Endothelial cell of umbilical vein (primary cell): ENCODE data around the gene GJC3. TPM values are rescaled to one million over a fixed set of nuclear protein-coding genes. Genes with fewer than 3 reads are reported as not detected.

Experiments
- BruUV-seq: library from RNA; stranded (reverse); fragments of 400-500 nt; replicated peaks from 2 replicates; lab custom pipeline; 2021; lab: Mats Ljungman, UMichigan
- CTCF ChIA-PET: fragments of 300-600, 350-600 bp; sonication (Branson Sonifier 250); formaldehyde crosslinking; loops from one replicate; lab custom pipeline; 2021; ENCODE audit warnings: antibody characterized with exemption, inconsistent platforms; lab: Charles Lee
- POLR2A ChIA-PET: fragments of 300-600, 350-600 bp; sonication (Branson Sonifier 250); formaldehyde crosslinking; loops from one replicate; lab custom pipeline; 2021; ENCODE audit warnings: antibody characterized with exemption, inconsistent platforms; lab: Charles Lee
- DNase-seq: peaks from one replicate; pipeline ENCODE4 v3.0.0-alpha.2; 2011; ENCODE audit warnings: low read depth, low spot score
- FAIRE-seq: peaks from 2 replicates; lab custom pipeline; 2011; peaks lifted over from hg19 to GRCh38; lab: Jason Lieb, UNC
- H2AFZ ChIP-seq: 2 replicates; pipeline ENCODE4 v1.6.0; 2012; ENCODE audit warnings: low read depth, low read length, control low read depth, inconsistent platforms
- H3K27ac ChIP-seq: 2 replicates; pipeline ENCODE4 v1.5.1; 2011; ENCODE audit warnings: low read depth, mild to moderate bottlenecking, control low read depth, low read length, moderate library complexity; ENCODE audit not compliant: insufficient read depth
- H3K27me3 ChIP-seq, 2 experiments: 2 replicates each; pipeline versions ENCODE4 v1.6.0 to v1.6.1; 2011; ENCODE audit warnings: low read length in 2 of 2, mixed read lengths in 1 of 2; ENCODE audit not compliant: control insufficient read depth in 2 of 2, insufficient read depth in 2 of 2
- H3K36me3 ChIP-seq, 2 experiments: 2 replicates in 1 of 2; 3 replicates in 1 of 2; pipeline ENCODE4 v1.5.1; 2011; ENCODE audit warnings: low read length in 2 of 2, mild to moderate bottlenecking in 1 of 2, moderate library complexity in 1 of 2; ENCODE audit not compliant: control insufficient read depth in 2 of 2, insufficient read depth in 2 of 2; ENCODE audit errors: extremely low read depth in 1 of 2
- H3K4me1 ChIP-seq: 3 replicates; pipeline ENCODE4 v1.5.1; 2011; ENCODE audit warnings: mild to moderate bottlenecking, low read length; ENCODE audit not compliant: control insufficient read depth, insufficient read depth; ENCODE audit errors: extremely low read depth
- H3K4me2 ChIP-seq: 2 replicates; pipeline ENCODE4 v1.6.1; 2011; ENCODE audit warnings: low read length, control low read depth, mixed read lengths; ENCODE audit not compliant: insufficient read depth
- H3K4me3 ChIP-seq, 3 experiments: fragments of 200-600 bp in 1 of 3; sonication (generic), shearing (Covaris generic) in 1 of 3; replicated peaks in 1 of 3; 2 replicates each; pipeline ENCODE4 v1.5.1; 2011 to 2016; ENCODE audit warnings: control low read depth in 3 of 3, low read length in 3 of 3, mild to moderate bottlenecking in 2 of 3, inconsistent platforms in 1 of 3, low read depth in 1 of 3, moderate library complexity in 1 of 3; ENCODE audit not compliant: insufficient read depth in 1 of 3
- H3K79me2 ChIP-seq: 2 replicates; pipeline ENCODE4 v1.6.0; 2012; ENCODE audit warnings: low read length, inconsistent platforms; ENCODE audit not compliant: control insufficient read depth, insufficient read depth
- H3K9ac ChIP-seq: replicated peaks from 2 replicates; pipeline ENCODE3; 2011; ENCODE audit warnings: low read length, control low read depth; ENCODE audit not compliant: insufficient read depth; ENCODE audit errors: extremely low read depth
- H3K9me1 ChIP-seq: replicated peaks from 3 replicates; pipeline ENCODE4 v1.6.0; 2011; ENCODE audit warnings: mild to moderate bottlenecking, low read length; ENCODE audit not compliant: control insufficient read depth, insufficient read depth; ENCODE audit errors: extremely low read depth
- H3K9me3 ChIP-seq: replicated peaks from 2 replicates; pipeline ENCODE4 v1.5.1; 2012; ENCODE audit warnings: low read length, inconsistent platforms; ENCODE audit not compliant: control insufficient read depth, insufficient read depth
- H4K20me1 ChIP-seq: replicated peaks from 2 replicates; pipeline ENCODE3; 2011; ENCODE audit warnings: mild to moderate bottlenecking, low read length; ENCODE audit not compliant: control insufficient read depth, insufficient read depth; ENCODE audit errors: extremely low read depth
- GATA2 ChIP-seq: IDR thresholded peaks from 2 replicates; pipeline ENCODE4 v1.7.0; 2011; ENCODE audit warnings: low read depth, mild to moderate bottlenecking, moderate library complexity, mixed read lengths, low read length; ENCODE audit not compliant: insufficient read length, insufficient read depth
- dilution Hi-C: fragments of 300-500 bp; cut with MboI; formaldehyde crosslinking; loops from one replicate; pipeline ENCODE4 v1.15.0; 2019; ENCODE audit warnings: low sequenced_read_pairs; ENCODE audit not compliant: extremely low pct_ligation_motif_present
- intact Hi-C: fragments of 100-400 bp; cut with micrococcal nuclease; formaldehyde crosslinking; loops from one replicate; pipeline ENCODE4 v1.10.0; 2022
- polyA plus RNA-seq, 4 experiments: library from polyadenylated mRNA; depleted of rRNA in 3 of 4; stranded (reverse) in 3 of 4; unstranded in 1 of 4; fragments of >200 nt; gene quantifications; 2 replicates each; pipeline versions ENCODE4 v1.2.1 to v1.2.3, GENCODE V29; 2011 to 2012; ENCODE audit warnings: missing spikeins in 1 of 4
- small RNA-seq: library from RNA; depleted of rRNA; stranded (forward); fragments of <200 nt; gene quantifications from one replicate; pipeline ENCODE3, GENCODE V24; 2012; ENCODE audit warnings: low replicate concordance, low read depth; ENCODE audit not compliant: insufficient read depth, insufficient read length
- total RNA-seq: library from RNA; stranded (reverse); gene quantifications from 2 replicates; pipeline ENCODE4 v1.2.3, GENCODE V29; 2021
- TF ChIP-seq, protein P1 (sequence below): IDR thresholded peaks from 2 replicates; pipeline ENCODE4 v1.6.1; 2011; ENCODE audit not compliant: insufficient read depth, insufficient read length
- TF ChIP-seq, protein P2 (sequence below), 2 donors: IDR thresholded peaks; 1 replicate in 1 of 2; 2 replicates in 1 of 2; pipeline ENCODE4 v1.5.1; 2011; ENCODE audit warnings: low read length in 2 of 2, mild to moderate bottlenecking in 2 of 2, moderate library complexity in 2 of 2, control low read depth in 1 of 2, inconsistent platforms in 1 of 2, low read depth in 1 of 2; ENCODE audit not compliant: insufficient read depth in 1 of 2; ENCODE audit errors: extremely low read depth in 1 of 2

Gene GJC3
- total and polyA plus RNA-seq, 2 donors (not counting 3 experiments of a cell fraction or from before 2014, with no cell fraction given): 0.28 TPM; not detected in 1

DNA sequence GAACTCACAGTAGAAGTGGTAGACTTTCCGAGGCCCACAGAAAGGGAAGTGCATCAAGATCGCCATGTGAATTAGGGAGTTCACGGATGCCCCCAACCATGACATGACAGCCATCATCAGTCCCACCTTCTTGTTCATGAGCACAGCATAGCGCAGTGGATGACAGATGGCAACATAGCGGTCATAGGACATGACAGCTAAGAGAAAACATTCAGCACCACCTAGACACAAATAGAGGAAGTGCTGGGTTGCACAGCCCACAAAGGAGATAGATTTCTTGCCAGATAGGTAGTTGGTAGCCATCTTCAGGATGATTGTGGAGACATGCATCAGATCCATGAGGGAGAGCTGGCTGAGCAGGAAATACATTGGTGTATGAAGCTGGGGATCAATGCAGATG lies 52.9 kb downstream of the GJC3 start:
- Histone ChIP-seq H3K9ac (no peak overlapping the region), H3K36me3 (no peaks in the 10 kb centered on the region), H3K4me3 (no peak overlapping the region), H3K27ac (no peak overlapping the region), H3K9me3 (no peaks in the 10 kb centered on the region), H3K4me1 (no peaks in the 10 kb centered on the region), H3K9me1 (no peaks in the 10 kb centered on the region), H3K27me3 (no peaks in the 10 kb centered on the region), H3K4me2 (no peak overlapping the region), H2AFZ (no peak overlapping the region), H4K20me1 (no peaks in the 10 kb centered on the region), H3K79me2 (no peaks in the 10 kb centered on the region)
- FAIRE-seq: no peak
- BruUV-seq: no TSS peak
- CTCF ChIA-PET: no interaction called here
- intact Hi-C loops (no loop called here), dilution Hi-C loops (no loop called here)
- TF ChIP-seq, protein P1, sequence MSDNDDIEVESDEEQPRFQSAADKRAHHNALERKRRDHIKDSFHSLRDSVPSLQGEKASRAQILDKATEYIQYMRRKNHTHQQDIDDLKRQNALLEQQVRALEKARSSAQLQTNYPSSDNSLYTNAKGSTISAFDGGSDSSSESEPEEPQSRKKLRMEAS: no peak
- TF ChIP-seq, protein P2, sequence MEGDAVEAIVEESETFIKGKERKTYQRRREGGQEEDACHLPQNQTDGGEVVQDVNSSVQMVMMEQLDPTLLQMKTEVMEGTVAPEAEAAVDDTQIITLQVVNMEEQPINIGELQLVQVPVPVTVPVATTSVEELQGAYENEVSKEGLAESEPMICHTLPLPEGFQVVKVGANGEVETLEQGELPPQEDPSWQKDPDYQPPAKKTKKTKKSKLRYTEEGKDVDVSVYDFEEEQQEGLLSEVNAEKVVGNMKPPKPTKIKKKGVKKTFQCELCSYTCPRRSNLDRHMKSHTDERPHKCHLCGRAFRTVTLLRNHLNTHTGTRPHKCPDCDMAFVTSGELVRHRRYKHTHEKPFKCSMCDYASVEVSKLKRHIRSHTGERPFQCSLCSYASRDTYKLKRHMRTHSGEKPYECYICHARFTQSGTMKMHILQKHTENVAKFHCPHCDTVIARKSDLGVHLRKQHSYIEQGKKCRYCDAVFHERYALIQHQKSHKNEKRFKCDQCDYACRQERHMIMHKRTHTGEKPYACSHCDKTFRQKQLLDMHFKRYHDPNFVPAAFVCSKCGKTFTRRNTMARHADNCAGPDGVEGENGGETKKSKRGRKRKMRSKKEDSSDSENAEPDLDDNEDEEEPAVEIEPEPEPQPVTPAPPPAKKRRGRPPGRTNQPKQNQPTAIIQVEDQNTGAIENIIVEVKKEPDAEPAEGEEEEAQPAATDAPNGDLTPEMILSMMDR (IDR thresholded peaks at IDR 0.05; ENCODE audit: extremely low read depth in 1 of 2, insufficient read depth in 1 of 2, low read depth in 1 of 2, low read length in 2 of 2): no peak
- no peak for TF ChIP-seq GATA2
- POLR2A ChIA-PET: interaction anchor here (0.6 kb wide), 1 partner anchor 45 kb away, joined by 3 read pairs; no protein-coding TSS in a partner anchor
- DNase-seq: no peak

Small RNA genes lying within 50 kb of the gene (small RNA-seq; reads per million reads assigned to genes)
- not detected for gene RF00019
- gene RF00561: not detected

Other genes with a start within 250 kb of the GJC3 start
- gene CYP3A5, start 249.6 kb downstream of the GJC3 start, total RNA-seq: not detected in 2 replicates
- gene CYP3A5, start 249.6 kb downstream of the GJC3 start, polyA plus RNA-seq: not detected in 2 replicates
- not detected in 2 replicates for gene CYP3A7, start 194.4 kb downstream of the GJC3 start, total RNA-seq
- gene CYP3A7, start 194.4 kb downstream of the GJC3 start, polyA plus RNA-seq: not detected in 2 replicates
- gene CYP3A4, start 145.4 kb downstream of the GJC3 start, total RNA-seq: not detected in 2 replicates
- gene CYP3A4, start 145.4 kb downstream of the GJC3 start, polyA plus RNA-seq: not detected in 2 replicates
- gene CYP3A43, start 101.6 kb downstream of the GJC3 start, total RNA-seq: not detected in 2 replicates
- not detected in 2 replicates for gene CYP3A43, start 101.6 kb downstream of the GJC3 start, polyA plus RNA-seq
- 0.51 TPM in 1 of 2 replicates, not detected in the other for gene OR2AE1, start 52.6 kb downstream of the GJC3 start, total RNA-seq
- 0.13 and 0.18 TPM in 2 replicates for gene OR2AE1, start 52.6 kb downstream of the GJC3 start, polyA plus RNA-seq
- gene TRIM4, start 10.1 kb downstream of the GJC3 start, total RNA-seq: 19.1 and 22.1 TPM in 2 replicates
- gene TRIM4, start 10.1 kb downstream of the GJC3 start, polyA plus RNA-seq: 10.3 and 13.0 TPM in 2 replicates
- not detected in 2 replicates for gene AZGP1, start 46.4 kb upstream of the GJC3 start, total RNA-seq
- gene AZGP1, start 46.4 kb upstream of the GJC3 start, polyA plus RNA-seq: not detected in 2 replicates
- gene ZKSCAN1, start 86.0 kb upstream of the GJC3 start, total RNA-seq: 52.8 and 57.8 TPM in 2 replicates
- 9.4 and 12.3 TPM in 2 replicates for gene ZKSCAN1, start 86.0 kb upstream of the GJC3 start, polyA plus RNA-seq
- gene ZSCAN21, start 120.2 kb upstream of the GJC3 start, total RNA-seq: 7.4 and 7.7 TPM in 2 replicates
- gene ZSCAN21, start 120.2 kb upstream of the GJC3 start, polyA plus RNA-seq: 6.5 and 7.7 TPM in 2 replicates
- gene ZNF3, start 152.1 kb upstream of the GJC3 start, total RNA-seq: 30.9 and 31.1 TPM in 2 replicates
- 20.1 and 21.8 TPM in 2 replicates for gene ZNF3, start 152.1 kb upstream of the GJC3 start, polyA plus RNA-seq
- gene COPS6, start 159.3 kb upstream of the GJC3 start, total RNA-seq: 168 and 188 TPM in 2 replicates
- 251 and 268 TPM in 2 replicates for gene COPS6, start 159.3 kb upstream of the GJC3 start, polyA plus RNA-seq
- 183 and 187 TPM in 2 replicates for gene MCM7, start 171.8 kb upstream of the GJC3 start, total RNA-seq
- 145 and 156 TPM in 2 replicates for gene MCM7, start 171.8 kb upstream of the GJC3 start, polyA plus RNA-seq
- 20.5 and 22.7 TPM in 2 replicates for gene AP4M1, start 172.0 kb upstream of the GJC3 start, total RNA-seq
- 27.4 and 31.4 TPM in 2 replicates for gene AP4M1, start 172.0 kb upstream of the GJC3 start, polyA plus RNA-seq
- gene TAF6, start 189.7 kb upstream of the GJC3 start, total RNA-seq: 64.6 and 67.3 TPM in 2 replicates
- 32.7 and 34.1 TPM in 2 replicates for gene TAF6, start 189.7 kb upstream of the GJC3 start, polyA plus RNA-seq
- 18.0 and 33.7 TPM in 2 replicates for gene CNPY4, start 190.0 kb upstream of the GJC3 start, total RNA-seq
- gene CNPY4, start 190.0 kb upstream of the GJC3 start, polyA plus RNA-seq: 22.6 and 28.6 TPM in 2 replicates
- 1.3 and 1.8 TPM in 2 replicates for gene MBLAC1, start 197.3 kb upstream of the GJC3 start, total RNA-seq
- 1.8 and 2.1 TPM in 2 replicates for gene MBLAC1, start 197.3 kb upstream of the GJC3 start, polyA plus RNA-seq
- 139 and 140 TPM in 2 replicates for gene LAMTOR4, start 219.3 kb upstream of the GJC3 start, total RNA-seq
- 492 and 520 TPM in 2 replicates for gene LAMTOR4, start 219.3 kb upstream of the GJC3 start, polyA plus RNA-seq
- 23.0 and 24.0 TPM in 2 replicates for gene TRAPPC14, start 229.1 kb upstream of the GJC3 start, total RNA-seq
- gene TRAPPC14, start 229.1 kb upstream of the GJC3 start, polyA plus RNA-seq: 13.3 and 15.6 TPM in 2 replicates
- gene GAL3ST4, start 239.0 kb upstream of the GJC3 start, total RNA-seq: 6.6 and 7.9 TPM in 2 replicates
- 14.6 and 16.7 TPM in 2 replicates for gene GAL3ST4, start 239.0 kb upstream of the GJC3 start, polyA plus RNA-seq
- gene GPC2, start 247.8 kb upstream of the GJC3 start, total RNA-seq: 17.5 and 20.9 TPM in 2 replicates
- 9.2 and 10.7 TPM in 2 replicates for gene GPC2, start 247.8 kb upstream of the GJC3 start, polyA plus RNA-seq
- gene STAG3, start 248.3 kb upstream of the GJC3 start, total RNA-seq: 0.55 and 1.4 TPM in 2 replicates
- gene STAG3, start 248.3 kb upstream of the GJC3 start, polyA plus RNA-seq: 0.29 and 0.40 TPM in 2 replicates